DMS 273 (cell line): ENCODE measurements around the gene PCK2.

Source experiments
- DNase-seq: peaks from one replicate; lab custom pipeline; 2025; ENCODE audit not compliant: unreplicated experiment; lab: John Stamatoyannopoulos, UW

Gene PCK2

DNA sequence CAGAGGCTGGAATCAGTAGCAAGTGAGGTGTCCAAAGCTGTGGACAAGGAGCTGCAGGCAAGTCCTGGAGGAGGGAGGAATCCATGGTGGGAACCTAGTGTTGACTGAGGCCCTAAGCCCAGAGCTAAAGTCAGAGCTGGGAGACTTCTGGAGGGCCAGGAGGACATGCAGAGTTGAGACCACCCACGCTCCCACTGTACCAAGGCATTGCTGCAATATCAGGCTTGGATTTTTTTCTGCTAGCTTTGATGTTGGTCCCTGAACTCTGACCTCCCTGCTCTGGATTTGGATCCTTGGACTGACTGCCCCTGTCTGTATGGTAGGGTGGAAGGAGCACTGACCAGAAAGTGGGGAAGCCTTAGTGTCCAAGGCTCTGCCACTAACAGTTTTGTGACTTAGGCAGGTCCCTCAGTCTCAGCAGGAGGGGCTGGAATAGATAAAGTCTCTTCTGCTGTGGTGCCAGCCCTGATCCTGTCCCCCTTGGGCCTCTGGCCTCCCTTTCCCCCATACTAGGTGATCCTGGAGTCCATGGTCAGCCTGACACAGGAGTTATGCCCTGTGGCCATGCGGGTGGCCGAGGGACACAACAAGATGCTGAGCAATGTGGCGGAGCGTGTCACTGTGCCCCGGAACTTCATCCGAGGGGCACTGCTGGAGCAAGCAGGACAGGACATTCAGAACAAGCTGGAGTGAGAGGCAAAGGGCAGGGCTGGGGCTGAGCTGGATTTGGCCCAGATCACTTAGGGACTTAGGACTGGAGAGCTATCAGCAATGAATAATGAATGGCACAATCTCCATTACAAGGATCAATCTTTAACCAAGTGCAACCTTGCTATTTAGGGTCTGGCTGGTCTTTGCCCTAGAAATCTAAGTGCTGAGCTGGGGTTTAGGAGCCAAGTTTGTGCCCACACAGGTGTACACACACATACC, 32.9 kb upstream of the PCK2 start:
- DNase-seq, result no peak

GRCh38 chr14:24062216-24062980, 31.7 kb upstream of the PCK2 start:
- no peak for DNase-seq

DNA sequence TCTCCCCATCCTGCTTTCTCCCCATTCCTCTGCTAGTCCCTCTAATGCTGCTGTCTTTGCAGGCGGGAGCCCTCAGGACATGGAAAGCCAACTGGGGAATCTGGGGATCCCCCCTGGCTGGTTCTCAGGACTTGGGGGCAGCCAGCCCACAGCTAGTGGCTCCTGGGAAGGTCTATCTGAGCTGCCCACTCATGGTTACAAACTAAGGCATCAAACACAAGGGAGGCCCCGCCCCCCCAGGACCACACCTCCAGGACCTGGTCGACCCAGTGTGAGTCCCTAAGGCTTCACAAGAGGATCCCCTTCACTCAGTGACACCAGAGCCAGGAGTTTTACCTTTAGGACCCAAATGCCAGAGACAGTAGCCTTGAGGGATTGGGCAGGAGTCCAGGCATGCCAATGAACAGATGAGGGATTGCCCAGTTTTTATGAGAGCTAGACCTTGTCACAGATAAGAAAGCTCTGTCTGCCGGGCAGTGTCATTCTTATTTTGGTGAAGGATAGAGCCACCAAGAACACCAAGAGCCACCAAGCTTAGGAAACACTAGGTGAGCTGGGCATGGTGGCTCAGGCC, 30.8 kb upstream of the PCK2 start:
- DNase-seq, result no peak

GRCh38 chr14:24064091-24064795, 29.9 kb upstream of the PCK2 start:
- DNase-seq, result no peak

DNA sequence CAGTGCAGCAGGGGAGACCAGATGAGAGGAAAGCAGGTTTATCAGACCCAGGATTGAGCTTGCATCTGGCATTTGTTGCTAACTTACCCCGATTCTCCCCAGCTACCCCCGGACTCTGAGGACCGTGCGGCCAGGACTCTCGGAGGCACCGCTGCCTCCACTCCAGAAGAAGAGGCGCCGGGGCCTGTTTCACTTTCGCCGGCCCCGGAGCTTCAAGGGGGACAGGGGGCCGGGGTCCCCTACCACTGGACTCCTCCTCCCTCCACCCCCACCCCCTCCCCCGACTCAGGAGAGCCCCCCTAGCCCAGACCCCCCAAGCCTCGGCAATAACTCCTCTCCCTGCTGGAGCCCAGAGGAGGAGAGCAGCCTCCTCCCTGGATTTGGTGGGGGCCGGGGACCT, 29.3 kb upstream of the PCK2 start:
- DNase-seq, result no peak

GRCh38 chr14:24065408-24065807, 28.7 kb upstream of the PCK2 start:
- DNase-seq, result no peak

- no peak for DNase-seq
Observed at GRCh38 chr14:24066496-24067132, 27.5 kb upstream of the PCK2 start.

DNA sequence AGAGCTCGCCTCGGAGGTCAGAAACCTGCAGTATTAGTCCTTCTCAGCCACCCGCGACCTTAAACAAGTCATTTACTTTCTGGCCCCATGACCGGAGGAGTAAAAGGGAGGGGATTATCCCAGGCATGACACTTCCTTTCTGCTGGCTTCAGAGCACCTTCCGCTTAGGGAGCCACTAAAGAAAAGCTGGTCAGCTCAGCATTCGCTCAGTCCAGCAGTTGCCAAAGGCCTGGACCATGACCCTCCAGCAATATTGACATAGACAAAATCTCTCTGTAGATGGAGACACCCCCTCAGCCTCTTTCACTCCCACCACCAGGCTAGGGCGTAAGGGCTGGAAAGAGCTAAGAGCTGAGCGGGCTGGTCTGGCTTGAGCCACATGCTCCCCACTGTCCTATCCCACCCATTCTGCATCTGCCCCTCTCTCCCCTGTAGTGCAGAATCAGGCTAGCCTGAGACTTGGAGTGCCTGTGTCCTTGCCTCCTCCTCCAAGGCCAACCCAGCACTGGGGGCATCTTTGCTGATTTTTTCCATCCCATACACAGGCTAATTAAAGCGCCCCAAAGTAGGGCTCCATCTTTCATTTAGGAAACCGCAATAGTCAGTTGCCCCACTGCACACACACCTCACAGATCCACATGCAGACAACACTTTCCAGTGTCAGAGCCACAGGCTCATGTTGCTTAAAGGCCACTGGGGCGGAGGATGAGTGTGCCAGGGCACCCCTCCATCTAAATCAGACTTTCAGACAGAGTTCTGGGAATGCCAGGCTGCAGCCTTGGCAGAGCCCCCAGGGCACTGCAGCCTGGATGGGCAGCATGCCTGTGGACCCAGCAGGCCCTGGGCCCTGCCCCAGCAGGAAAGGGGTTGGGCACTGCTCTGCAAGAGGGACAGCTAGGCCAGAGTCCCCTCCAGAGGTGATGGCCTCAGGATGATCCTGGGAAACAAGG, 26.7 kb upstream of the PCK2 start:
- no peak for DNase-seq

DNA sequence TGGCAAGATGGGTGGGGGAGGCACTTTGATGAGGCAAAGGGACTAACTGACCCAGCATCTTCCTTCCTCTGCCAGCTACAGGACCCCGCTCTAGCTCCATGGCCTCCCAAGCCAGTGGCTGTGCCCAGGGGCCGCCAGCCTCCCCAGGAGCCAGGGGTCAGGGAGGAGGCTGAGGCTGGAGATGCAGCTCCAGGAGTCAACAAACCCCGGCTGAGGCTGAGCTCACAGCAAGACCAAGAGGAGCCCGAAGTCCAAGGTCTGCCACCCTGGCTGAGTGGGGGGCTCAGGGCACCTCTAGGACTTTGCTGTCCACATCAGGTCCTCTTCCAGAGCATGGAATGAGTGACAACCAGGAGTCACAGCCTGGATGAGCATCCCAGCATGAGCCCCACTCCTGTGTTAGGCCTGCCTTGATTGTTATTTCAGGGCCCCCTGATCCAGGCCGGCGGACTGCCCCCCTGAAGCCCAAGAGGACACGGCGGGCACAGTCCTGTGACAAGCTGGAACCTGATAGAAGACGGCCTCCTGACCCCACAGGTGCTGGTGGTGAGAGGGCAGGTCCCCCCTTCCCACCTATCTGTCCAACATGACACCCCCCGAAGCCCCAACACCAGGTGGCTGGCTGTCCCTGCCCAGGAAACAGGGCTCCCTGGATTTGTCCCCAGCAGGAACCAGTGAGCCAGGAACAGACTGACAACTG, 25.2 kb upstream of the PCK2 start:
- no peak for DNase-seq

DNA sequence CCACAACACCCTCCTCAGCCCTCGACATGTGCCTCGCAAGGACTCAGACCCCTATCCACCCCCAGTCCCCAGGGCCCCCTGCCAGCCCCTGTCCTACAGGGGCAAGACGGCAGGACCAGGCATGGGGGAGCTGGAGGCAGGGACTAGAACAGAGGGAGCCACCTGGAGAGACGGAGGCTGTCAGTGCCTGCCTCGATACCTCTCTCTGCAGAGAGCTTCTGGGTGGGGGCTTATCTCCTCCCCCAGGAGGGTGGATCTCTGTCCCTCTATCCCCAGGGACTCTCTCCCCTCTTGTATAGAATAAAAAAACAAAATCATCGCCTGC, 24.7 kb upstream of the PCK2 start:
- DNase-seq, result no peak

DNA sequence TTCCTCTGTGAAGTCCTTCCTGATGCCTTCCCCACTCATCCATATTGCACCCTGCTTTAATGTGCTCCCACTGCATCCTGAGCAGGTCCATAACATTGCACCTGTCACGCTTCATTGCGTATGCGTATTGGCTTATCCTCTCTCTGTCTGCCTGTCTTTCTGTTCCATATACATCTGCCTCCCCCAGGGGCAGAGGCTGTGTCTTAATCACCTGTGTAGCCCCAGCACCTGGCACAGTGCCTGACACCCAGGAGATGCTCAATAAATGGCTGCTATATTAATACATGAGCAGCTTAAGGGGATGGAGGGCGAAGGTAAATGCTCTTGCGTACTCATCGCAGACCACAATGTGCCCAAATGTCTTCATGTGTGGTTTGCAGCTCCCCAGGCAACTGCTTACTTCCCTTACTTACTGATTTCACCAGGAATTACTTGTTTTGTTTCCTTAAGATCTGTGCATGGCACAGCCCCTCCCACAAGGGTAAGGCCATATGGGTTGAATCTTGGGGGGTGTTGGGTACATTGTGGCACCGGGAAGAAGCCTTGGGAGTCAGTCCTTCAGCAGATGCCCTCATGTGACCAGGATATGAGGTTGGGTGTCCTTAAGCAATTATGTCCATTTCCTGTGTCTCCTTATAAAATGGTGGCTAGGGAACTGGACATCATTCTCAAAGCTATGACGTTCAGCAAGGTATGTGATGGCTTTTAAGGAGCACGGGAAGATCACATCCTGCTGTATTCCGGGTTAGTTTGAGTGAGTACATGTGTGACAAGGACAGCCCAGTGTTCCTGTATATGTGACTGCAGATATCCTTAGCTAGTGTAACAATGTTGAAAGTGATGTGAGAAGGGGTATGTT, 23.6 kb upstream of the PCK2 start:
- DNase-seq, result no peak

DNA sequence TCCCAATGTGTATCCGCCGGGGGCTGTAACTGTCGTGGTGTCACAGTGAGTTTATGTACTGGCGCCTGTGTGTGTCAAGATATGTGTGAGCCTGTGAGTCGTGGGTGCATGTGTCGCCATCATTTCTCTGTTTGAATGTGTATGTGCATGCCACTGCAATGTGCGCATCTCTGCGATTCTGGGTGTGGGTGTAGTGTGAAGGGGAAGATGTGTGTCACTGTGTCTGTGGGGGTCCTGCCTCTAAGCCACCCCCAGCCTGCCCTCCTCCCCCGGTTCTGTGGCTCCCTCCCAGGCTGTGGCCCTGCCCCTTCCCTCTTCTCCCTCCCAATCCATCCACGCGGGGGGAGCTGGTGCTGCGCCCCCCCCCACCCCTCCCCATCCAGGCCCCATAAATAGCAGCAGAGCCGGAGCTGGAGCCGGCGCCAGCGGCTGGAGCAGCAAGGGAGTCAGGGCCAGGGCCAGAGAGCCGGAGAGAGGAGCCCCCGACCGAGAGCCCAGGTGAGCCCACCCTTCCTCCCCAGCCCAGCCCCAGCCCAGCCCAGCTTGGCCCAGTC, 22.9 kb upstream of the PCK2 start, which contains the start of gene CPNE6:
Gene CPNE6 (plus strand): TSS at position 419 of the 554 bp plus-strand sequence. CDS start 1,375 bp downstream, outside the sequence.
- DNase-seq, result no peak

GRCh38 chr14:24071836-24072430, 22.2 kb upstream of the PCK2 start:
- DNase-seq, result no peak

- no peak for DNase-seq
Observed at GRCh38 chr14:24072436-24072835, 21.7 kb upstream of the PCK2 start.

DNA sequence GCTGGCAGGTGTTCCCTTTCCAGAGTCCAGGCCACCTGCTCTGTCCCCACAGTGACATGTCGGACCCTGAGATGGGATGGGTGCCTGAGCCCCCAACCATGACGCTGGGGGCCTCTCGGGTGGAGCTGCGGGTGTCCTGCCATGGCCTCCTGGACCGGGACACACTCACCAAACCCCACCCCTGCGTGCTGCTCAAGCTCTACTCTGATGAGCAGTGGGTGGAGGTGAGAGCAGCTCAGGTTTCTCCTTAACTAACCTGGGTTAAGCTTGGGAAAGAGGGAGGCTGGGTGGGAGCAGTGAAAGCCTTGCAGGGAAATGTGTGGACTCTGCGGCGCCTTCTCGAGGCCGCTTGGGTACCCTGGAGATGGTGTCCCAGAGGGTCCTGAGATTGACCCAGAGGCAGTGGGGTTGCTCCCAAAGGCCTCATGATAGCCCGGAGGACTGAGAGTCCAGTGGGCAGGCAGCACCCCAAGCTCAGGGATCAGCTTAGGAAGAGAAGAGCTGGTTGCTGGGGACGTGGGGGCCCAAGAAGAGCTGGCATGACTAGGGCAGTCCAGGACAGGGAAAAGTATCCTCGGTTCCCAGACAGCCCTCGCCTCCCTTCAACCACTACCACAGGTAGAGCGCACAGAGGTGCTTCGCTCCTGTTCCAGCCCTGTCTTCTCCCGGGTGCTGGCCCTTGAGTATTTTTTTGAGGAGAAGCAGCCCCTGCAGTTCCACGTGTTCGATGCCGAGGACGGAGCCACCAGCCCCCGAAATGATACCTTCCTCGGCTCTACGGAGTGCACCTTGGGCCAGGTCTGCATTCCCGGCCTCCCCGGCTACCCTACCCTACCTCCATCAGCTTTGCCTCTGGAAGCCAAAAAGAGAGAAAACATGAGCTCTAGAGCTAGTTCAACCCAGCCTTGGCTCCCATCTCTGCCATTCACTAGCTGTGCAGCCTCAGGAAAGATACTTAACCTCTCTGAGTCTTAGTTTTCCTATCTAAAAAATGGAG, 20.9 kb upstream of the PCK2 start:
- DNase-seq, result no peak
